Suprapubic skin (tissue), 4 donors: Measurements from ENCODE around the gene TRIM24.

ENCODE experiments used
- EP300 ChIP-seq: sonication (generic); formaldehyde crosslinking; IDR thresholded peaks from one replicate; pipeline ENCODE4 v1.6.1; 2017; ENCODE audit warnings: antibody characterized with exemption
- POLR2A ChIP-seq, 2 donors: fragments of 450-650 bp; IDR thresholded peaks; one replicate each; pipeline ENCODE4 v1.6.1; 2017; ENCODE audit warnings: antibody characterized with exemption in 2 of 2, mild to moderate bottlenecking in 2 of 2, moderate library complexity in 2 of 2
- POLR2AphosphoS5 ChIP-seq, 3 donors: sonication (generic); formaldehyde crosslinking; IDR thresholded peaks; one replicate each; pipeline ENCODE4 v1.6.1; 2017; ENCODE audit warnings: antibody characterized with exemption in 3 of 3
- TF ChIP-seq, protein P1 (sequence below), 2 donors: fragments of 200-600 bp in 1 of 2; fragments of 450-650 bp in 1 of 2; sonication (generic) in 1 of 2; IDR thresholded peaks; one replicate each; pipeline ENCODE4 v1.5.1; 2016 to 2019; ENCODE audit warnings: antibody characterized with exemption in 2 of 2, mild to moderate bottlenecking in 1 of 2, moderate library complexity in 1 of 2

DNA sequence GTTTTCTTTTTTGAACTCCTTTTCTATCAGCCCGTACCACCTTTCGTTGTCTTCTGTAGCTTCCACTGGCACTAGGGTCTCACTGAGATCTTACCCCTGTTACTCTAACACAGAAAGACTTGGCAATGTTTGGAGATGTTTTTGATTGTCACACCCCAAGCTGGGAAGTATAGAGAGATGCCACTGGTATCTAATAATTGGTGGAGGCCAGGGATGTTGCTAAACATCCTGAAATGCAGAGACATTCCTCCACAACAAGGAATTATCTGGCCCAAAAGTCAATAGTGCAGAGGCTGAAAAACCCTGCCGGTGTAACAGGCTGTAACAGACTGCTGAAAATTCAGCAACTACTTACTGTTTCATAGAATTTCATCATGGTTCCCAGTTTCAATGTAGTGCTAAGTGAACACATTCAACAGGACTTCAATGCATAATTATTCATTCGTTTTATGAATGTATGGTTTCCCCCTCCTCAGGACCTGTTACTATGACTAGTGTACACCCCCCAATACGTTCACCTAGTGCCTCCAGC is 115.9 kb downstream of the TRIM24 start:
- TF ChIP-seq, protein P1, sequence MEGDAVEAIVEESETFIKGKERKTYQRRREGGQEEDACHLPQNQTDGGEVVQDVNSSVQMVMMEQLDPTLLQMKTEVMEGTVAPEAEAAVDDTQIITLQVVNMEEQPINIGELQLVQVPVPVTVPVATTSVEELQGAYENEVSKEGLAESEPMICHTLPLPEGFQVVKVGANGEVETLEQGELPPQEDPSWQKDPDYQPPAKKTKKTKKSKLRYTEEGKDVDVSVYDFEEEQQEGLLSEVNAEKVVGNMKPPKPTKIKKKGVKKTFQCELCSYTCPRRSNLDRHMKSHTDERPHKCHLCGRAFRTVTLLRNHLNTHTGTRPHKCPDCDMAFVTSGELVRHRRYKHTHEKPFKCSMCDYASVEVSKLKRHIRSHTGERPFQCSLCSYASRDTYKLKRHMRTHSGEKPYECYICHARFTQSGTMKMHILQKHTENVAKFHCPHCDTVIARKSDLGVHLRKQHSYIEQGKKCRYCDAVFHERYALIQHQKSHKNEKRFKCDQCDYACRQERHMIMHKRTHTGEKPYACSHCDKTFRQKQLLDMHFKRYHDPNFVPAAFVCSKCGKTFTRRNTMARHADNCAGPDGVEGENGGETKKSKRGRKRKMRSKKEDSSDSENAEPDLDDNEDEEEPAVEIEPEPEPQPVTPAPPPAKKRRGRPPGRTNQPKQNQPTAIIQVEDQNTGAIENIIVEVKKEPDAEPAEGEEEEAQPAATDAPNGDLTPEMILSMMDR (IDR thresholded peaks at IDR 0.05): no peak
- TF ChIP-seq POLR2A (IDR thresholded peaks at IDR 0.05) (no peak), POLR2AphosphoS5 (IDR thresholded peaks at IDR 0.05) (no peak), EP300 (no peak)
